Tibial nerve (tissue), 4 donors: ENCODE results near the gene PYROXD2. TPM values are rescaled to one million over a fixed set of nuclear protein-coding genes. Genes with fewer than 3 reads are reported as not detected.
A peak's percentile ranks its signal among the peaks of the same experiment; 100 is the strongest.

Source experiments
- DNase-seq, 2 donors: peaks; one replicate each; pipeline ENCODE4 v3.0.0-alpha.2; 2019; ENCODE audit warnings: low spot score in 2 of 2
- H3K27ac ChIP-seq, 4 donors: fragments of 200-600 bp; sonication (generic) in 3 of 4; one replicate each; pipeline ENCODE4 v1.5.1; 2017 to 2019; ENCODE audit warnings: mild to moderate bottlenecking in 1 of 4
- H3K27me3 ChIP-seq, 2 donors: fragments of 200-600 bp; sonication (generic) in 1 of 2; one replicate each; pipeline versions ENCODE4 v1.5.1 to v1.6.0; 2017 to 2019
- H3K36me3 ChIP-seq, 3 donors: fragments of 200-600 bp; sonication (generic); one replicate each; pipeline ENCODE4 v1.5.1; 2018 to 2019
- H3K4me1 ChIP-seq, 4 donors: fragments of 200-600 bp; sonication (generic) in 3 of 4; one replicate each; pipeline ENCODE4 v1.5.1; 2017 to 2019
- H3K4me3 ChIP-seq, 4 donors: fragments of 200-600 bp; sonication (generic) in 3 of 4; one replicate each; pipeline ENCODE4 v1.5.1; 2017 to 2019; ENCODE audit warnings: mild to moderate bottlenecking in 1 of 4, moderate library complexity in 1 of 4
- H3K9me3 ChIP-seq, 4 donors: fragments of 200-600 bp; sonication (generic) in 3 of 4; one replicate each; pipeline ENCODE4 v1.5.1; 2017 to 2019
- EP300 ChIP-seq, 2 donors: sonication (generic); formaldehyde crosslinking; IDR thresholded peaks; one replicate each; pipeline ENCODE4 v1.6.1; 2017; ENCODE audit warnings: antibody characterized with exemption in 2 of 2, mild to moderate bottlenecking in 1 of 2
- POLR2A ChIP-seq, 2 donors: fragments of 450-650 bp; IDR thresholded peaks; one replicate each; pipeline ENCODE4 v1.6.1; 2017; ENCODE audit warnings: antibody characterized with exemption in 2 of 2, mild to moderate bottlenecking in 2 of 2, moderate library complexity in 2 of 2
- WGBS, 2 donors: methylation state at CpG; one replicate each; pipeline ENCODE4 v1.1.5; 2018; 5-methylcytosine and 5-hydroxymethylcytosine counted together
- total RNA-seq, 4 donors: library from RNA; depleted of rRNA; stranded (reverse); fragments of >200 nt; gene quantifications; one replicate each; pipeline ENCODE4 v1.1.0, GENCODE V29; 2016
- TF ChIP-seq, protein P1 (sequence below), 5 experiments: fragments of 200-600 bp in 3 of 5; fragments of 450-650 bp in 2 of 5; sonication (generic) in 3 of 5; IDR thresholded peaks; one replicate each; pipeline ENCODE4 v1.5.1; 2016 to 2019; ENCODE audit warnings: antibody characterized with exemption in 5 of 5, mild to moderate bottlenecking in 3 of 5, moderate library complexity in 2 of 5

Gene PYROXD2
- total RNA-seq, 4 donors from 2014 or later = 14.2 to 27.0 (median 20.8) TPM

DNA sequence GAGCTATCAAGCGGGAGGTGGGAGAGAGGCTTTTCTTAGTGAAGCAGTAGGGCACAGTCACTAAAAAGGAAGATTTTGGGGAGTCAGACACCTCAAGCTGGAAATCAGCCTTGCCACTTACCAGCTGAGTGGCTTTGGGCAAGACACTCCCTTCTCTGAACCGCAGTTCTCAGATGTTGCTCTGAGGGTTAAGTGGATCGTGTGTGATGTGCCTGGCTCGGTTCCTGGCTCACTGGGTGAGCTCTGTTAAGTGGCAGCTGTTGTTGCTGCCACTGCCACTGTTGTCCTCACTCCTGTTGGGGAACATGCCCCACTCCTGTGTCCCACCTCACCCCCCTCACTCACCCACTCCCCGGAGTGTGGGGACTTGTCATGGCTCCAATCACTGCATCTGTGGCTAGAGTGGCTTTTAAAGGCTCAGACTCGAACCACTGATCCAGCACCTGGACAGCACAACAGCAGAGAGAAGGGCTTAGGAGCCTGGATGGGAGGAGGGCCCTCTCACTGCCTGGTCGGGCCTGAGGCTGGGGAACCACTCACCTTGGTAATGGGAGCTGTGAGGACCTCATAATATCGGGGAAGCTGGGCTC, 20.0 kb downstream of the PYROXD2 start:
- no peak for DNase-seq
- 79 to 83% methylated on average over 8 of the region's 8 CpGs for WGBS, 2 donors

DNA sequence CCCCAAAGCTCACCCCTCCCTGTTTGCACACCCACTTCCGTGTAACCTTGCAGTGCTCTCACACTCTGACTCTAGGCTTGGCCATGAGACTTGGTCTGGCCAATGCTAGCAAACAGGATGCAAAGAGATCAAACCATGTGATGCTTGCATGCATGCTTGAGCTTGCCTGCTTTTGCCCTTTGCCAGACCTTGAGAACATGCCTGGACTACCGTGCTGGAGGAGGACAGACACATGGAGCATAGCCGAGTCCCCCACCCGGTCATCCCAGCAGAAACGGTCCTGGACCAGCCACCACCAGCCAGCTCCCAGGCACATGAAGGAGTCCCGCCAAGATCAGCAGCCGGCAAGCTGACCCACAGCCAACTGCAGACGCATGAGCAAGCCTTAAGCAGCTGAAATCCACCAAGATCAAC, 23.4 kb downstream of the PYROXD2 start:
- WGBS, 2 donors = 66 to 76% methylated on average over 8 of the region's 8 CpGs
- TF ChIP-seq POLR2A (IDR thresholded peaks at IDR 0.05) (no peak), EP300 (IDR thresholded peaks at IDR 0.05) (no peak)
- TF ChIP-seq, protein P1, sequence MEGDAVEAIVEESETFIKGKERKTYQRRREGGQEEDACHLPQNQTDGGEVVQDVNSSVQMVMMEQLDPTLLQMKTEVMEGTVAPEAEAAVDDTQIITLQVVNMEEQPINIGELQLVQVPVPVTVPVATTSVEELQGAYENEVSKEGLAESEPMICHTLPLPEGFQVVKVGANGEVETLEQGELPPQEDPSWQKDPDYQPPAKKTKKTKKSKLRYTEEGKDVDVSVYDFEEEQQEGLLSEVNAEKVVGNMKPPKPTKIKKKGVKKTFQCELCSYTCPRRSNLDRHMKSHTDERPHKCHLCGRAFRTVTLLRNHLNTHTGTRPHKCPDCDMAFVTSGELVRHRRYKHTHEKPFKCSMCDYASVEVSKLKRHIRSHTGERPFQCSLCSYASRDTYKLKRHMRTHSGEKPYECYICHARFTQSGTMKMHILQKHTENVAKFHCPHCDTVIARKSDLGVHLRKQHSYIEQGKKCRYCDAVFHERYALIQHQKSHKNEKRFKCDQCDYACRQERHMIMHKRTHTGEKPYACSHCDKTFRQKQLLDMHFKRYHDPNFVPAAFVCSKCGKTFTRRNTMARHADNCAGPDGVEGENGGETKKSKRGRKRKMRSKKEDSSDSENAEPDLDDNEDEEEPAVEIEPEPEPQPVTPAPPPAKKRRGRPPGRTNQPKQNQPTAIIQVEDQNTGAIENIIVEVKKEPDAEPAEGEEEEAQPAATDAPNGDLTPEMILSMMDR (IDR thresholded peaks at IDR 0.05) = no peak
- H3K4me1 ChIP-seq = peaks cover 0 to 21% (median 0%) of the 10 kb centered on the region in 4 donors
- no peak overlapping the region for H3K4me3 ChIP-seq
- H3K27ac ChIP-seq = no peak overlapping the region
- H3K27me3 ChIP-seq = no peaks in the 10 kb centered on the region
- no peaks in the 10 kb centered on the region for H3K9me3 ChIP-seq
- peak in 1 of 2 donors; percentile 45 for DNase-seq
- peaks cover 0 to 84% (median 0%) of the 10 kb centered on the region in 3 donors for H3K36me3 ChIP-seq

More for the DNA sequence above, 20.0 kb downstream of the PYROXD2 start:
- Histone ChIP-seq H3K36me3 (peaks cover 0 to 89% (median 0%) of the 10 kb centered on the region in 3 donors), H3K27me3 (no peaks in the 10 kb centered on the region), H3K9me3 (no peaks in the 10 kb centered on the region), H3K4me3 (no peak overlapping the region), H3K4me1 (peaks cover 0 to 21% (median 0%) of the 10 kb centered on the region in 4 donors), H3K27ac (peak overlapping the region in 1 of 4 donors; percentile 32)
- TF ChIP-seq, protein P1 (IDR thresholded peaks at IDR 0.05) = no peak
- TF ChIP-seq EP300 (IDR thresholded peaks at IDR 0.05) (no peak), POLR2A (IDR thresholded peaks at IDR 0.05) (no peak)

DNA sequence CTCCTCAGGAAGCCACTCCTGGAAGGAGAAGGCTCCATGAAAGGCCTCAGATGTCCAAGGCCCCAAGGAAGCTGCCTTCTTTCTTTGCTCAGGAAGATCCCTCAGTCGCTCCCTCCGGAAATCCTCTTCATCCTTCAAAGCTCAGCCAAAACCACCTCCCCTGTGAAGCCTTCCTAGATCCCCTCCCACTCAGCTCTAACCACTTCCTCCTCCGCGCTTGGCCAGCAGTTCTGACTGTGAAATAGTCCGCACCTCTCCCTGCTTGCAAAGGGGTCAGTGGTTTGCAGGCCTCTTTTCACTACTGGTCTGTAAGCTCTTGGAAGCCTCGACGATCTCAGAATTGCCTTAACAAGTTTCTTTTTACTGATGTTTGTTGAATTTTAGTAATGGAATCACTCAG, 23.9 kb downstream of the PYROXD2 start:
- no peaks in the 10 kb centered on the region for H3K9me3 ChIP-seq
- no peaks in the 10 kb centered on the region for H3K27me3 ChIP-seq
- peaks cover 0 to 21% (median 0%) of the 10 kb centered on the region in 4 donors for H3K4me1 ChIP-seq
- H3K27ac ChIP-seq = no peak overlapping the region
- H3K4me3 ChIP-seq = no peak overlapping the region
- WGBS, 2 donors = 76 to 83% methylated on average over 7 of the region's 7 CpGs
- TF ChIP-seq, protein P1 (IDR thresholded peaks at IDR 0.05) = no peak
- no peak for TF ChIP-seq POLR2A (IDR thresholded peaks at IDR 0.05)
- no peak for TF ChIP-seq EP300 (IDR thresholded peaks at IDR 0.05)
- DNase-seq = no peak
- peaks cover 0 to 82% (median 0%) of the 10 kb centered on the region in 3 donors for H3K36me3 ChIP-seq

DNA sequence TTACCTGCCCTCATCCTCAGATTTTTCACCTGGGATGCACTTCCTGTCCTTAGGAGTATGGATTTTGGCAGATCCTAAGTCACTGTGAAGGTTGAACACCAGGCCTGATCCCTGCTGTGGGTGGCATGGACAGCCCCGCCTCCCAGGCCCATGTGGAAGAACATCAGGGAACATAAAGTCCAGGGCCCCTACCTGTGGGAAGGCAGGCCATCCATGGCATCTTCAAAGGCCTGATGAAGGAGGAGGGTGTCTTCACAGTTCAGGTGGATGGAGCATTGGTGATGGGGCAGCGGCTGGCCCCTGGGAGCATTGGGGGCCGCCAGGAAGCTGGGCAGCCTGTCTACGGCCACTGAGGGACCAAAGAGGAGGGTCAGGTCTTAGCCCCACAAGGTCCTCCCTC, 24.6 kb downstream of the PYROXD2 start:
- no peak for TF ChIP-seq EP300 (IDR thresholded peaks at IDR 0.05)
- 88 to 100% methylated on average over 4 of the region's 4 CpGs for WGBS, 2 donors
- H3K9me3 ChIP-seq = no peaks in the 10 kb centered on the region
- H3K4me3 ChIP-seq = no peak overlapping the region
- H3K36me3 ChIP-seq = peaks cover 0 to 82% (median 0%) of the 10 kb centered on the region in 3 donors
- H3K27me3 ChIP-seq = no peaks in the 10 kb centered on the region
- H3K4me1 ChIP-seq = peaks cover 0 to 21% (median 0%) of the 10 kb centered on the region in 4 donors
- no peak overlapping the region for H3K27ac ChIP-seq
- no peak for DNase-seq

DNA sequence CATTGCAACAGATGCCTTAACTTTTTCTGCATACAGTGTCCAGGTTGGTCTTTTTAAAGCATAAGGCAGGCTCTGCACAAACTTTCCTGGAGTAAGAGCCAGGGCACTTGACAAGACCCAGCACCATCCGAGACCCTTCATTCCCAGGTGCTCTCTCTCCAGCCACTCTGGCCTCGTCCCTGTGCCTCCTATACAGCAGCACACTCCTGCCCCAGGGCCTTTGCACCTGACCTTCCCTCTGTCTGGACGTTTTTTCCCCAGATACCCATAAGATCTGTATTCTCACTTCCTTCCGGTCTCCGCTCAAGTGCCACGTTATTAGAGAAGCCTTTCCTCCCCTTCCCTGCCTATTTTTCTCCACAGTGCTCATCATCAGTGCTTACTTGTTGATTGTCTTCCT, 25.6 kb downstream of the PYROXD2 start:
- H3K27me3 ChIP-seq = no peaks in the 10 kb centered on the region
- H3K4me1 ChIP-seq = peaks cover 0 to 21% (median 0%) of the 10 kb centered on the region in 4 donors
- WGBS, 2 donors = 78 to 79% methylated on average over 6 of the region's 6 CpGs
- no peak for DNase-seq
- H3K36me3 ChIP-seq = peaks cover 0 to 82% (median 0%) of the 10 kb centered on the region in 3 donors
- H3K9me3 ChIP-seq = no peaks in the 10 kb centered on the region
- no peak overlapping the region for H3K4me3 ChIP-seq
- H3K27ac ChIP-seq = no peak overlapping the region
- TF ChIP-seq, protein P1 (IDR thresholded peaks at IDR 0.05) = no peak
- TF ChIP-seq EP300 (IDR thresholded peaks at IDR 0.05) = no peak
- no peak for TF ChIP-seq POLR2A (IDR thresholded peaks at IDR 0.05)
